Panc1 (cell line): Measurements from ENCODE around the gene NELL2.

Experiments used
- POLR2AphosphoS5 ChIP-seq: IDR thresholded peaks from 2 replicates; pipeline ENCODE4 v1.6.1; 2012; ENCODE audit warnings: mild to moderate bottlenecking, low read depth, low read length, moderate library complexity
- TF ChIP-seq, protein P1 (sequence below): fragments of 450-650 bp; IDR thresholded peaks from 2 replicates; pipeline ENCODE4 v1.5.1; 2017; ENCODE audit warnings: mild to moderate bottlenecking

DNA sequence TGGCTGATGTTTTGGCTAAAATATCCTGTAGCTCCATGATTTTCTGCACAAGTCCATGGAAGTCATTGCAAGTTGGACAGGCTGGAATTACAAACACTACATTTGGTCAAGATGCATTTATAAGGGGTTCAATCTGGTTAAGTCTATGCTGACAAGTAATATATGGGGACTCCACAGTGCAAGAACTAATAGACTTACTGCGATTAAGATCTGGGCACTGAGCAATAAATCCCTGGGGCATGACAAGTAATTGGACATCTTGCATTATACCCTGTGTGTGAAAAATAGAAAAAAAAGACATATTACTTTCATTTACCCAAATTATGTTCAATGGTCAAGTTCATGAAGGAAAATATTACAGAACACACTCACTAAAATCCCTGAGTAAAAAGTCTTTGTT, 99.1 kb downstream of the NELL2 start:
- TF ChIP-seq, protein P1, sequence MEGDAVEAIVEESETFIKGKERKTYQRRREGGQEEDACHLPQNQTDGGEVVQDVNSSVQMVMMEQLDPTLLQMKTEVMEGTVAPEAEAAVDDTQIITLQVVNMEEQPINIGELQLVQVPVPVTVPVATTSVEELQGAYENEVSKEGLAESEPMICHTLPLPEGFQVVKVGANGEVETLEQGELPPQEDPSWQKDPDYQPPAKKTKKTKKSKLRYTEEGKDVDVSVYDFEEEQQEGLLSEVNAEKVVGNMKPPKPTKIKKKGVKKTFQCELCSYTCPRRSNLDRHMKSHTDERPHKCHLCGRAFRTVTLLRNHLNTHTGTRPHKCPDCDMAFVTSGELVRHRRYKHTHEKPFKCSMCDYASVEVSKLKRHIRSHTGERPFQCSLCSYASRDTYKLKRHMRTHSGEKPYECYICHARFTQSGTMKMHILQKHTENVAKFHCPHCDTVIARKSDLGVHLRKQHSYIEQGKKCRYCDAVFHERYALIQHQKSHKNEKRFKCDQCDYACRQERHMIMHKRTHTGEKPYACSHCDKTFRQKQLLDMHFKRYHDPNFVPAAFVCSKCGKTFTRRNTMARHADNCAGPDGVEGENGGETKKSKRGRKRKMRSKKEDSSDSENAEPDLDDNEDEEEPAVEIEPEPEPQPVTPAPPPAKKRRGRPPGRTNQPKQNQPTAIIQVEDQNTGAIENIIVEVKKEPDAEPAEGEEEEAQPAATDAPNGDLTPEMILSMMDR, result no peak
- TF ChIP-seq POLR2AphosphoS5, result no peak
